ENCODE results near the gene IDUA. TPM values are rescaled to one million over a fixed set of nuclear protein-coding genes. Genes with fewer than 3 reads are reported as not detected.
"Not testable (repeated sequence)": the region's sequence is repeated elsewhere in the genome, so short reads cannot be mapped to it uniquely, and the experiment has no call there.

Gene IDUA
- total RNA-seq, 2 donors from 2014 or later, result 8.5 to 23.3 TPM

- H3K9me3 Mint-ChIP-seq, result no peaks in the 10 kb centered on the region
- ATAC-seq, result peak; percentile 87 to 92
- peak; percentile 81 to 86 for DNase-seq (ENCODE audit: low spot score in 2 of 2)
- no peaks in the 10 kb centered on the region for H3K36me3 Mint-ChIP-seq
- no peak within 1 kb of the TSS for H3K27ac Mint-ChIP-seq
These were observed 13.1 kb upstream of the IDUA start, which contains the start of gene DGKQ for GRCh38 chr4:973431-974397. Gene DGKQ (minus strand): TSS chr4:973569. CDS start chr4:973482, 87 bp downstream.

GRCh38 chr4:974668-975067 lies 12.2 kb upstream of the IDUA start:
- Mint-ChIP-seq H3K9me3 (no peaks in the 10 kb centered on the region), H3K36me3 (no peaks in the 10 kb centered on the region), H3K27ac (no peak overlapping the region)
- DNase-seq (ENCODE audit: low spot score in 2 of 2) (no peak), ATAC-seq (no peak)

GRCh38 chr4:976016-976415 lies 10.8 kb upstream of the IDUA start:
- H3K36me3 Mint-ChIP-seq; H3K27ac Mint-ChIP-seq; DNase-seq (ENCODE audit: low spot score in 2 of 2); ATAC-seq; H3K9me3 Mint-ChIP-seq: not testable (repeated sequence)

- DNase-seq (ENCODE audit: low spot score in 2 of 2), result no peak
- no peak overlapping the region for H3K27ac Mint-ChIP-seq
- H3K36me3 Mint-ChIP-seq, result no peaks in the 10 kb centered on the region
- no peak for ATAC-seq
- H3K9me3 Mint-ChIP-seq, result no peaks in the 10 kb centered on the region
These were observed 7.7 kb upstream of the IDUA start for GRCh38 chr4:978957-979701.

- no peaks in the 10 kb centered on the region for H3K9me3 Mint-ChIP-seq
- DNase-seq (ENCODE audit: low spot score in 2 of 2), result no peak
- ATAC-seq, result no peak
- H3K36me3 Mint-ChIP-seq, result no peaks in the 10 kb centered on the region
- no peak overlapping the region for H3K27ac Mint-ChIP-seq
These were observed 4.6 kb upstream of the IDUA start for GRCh38 chr4:982291-982690.

GRCh38 chr4:982814-983213 lies 4.0 kb upstream of the IDUA start:
- peak overlapping the region in 1 of 2 donors; percentile 84 for H3K27ac Mint-ChIP-seq
- H3K9me3 Mint-ChIP-seq, result no peaks in the 10 kb centered on the region
- no peaks in the 10 kb centered on the region for H3K36me3 Mint-ChIP-seq
- ATAC-seq, result no peak
- DNase-seq (ENCODE audit: low spot score in 2 of 2), result no peak

- Mint-ChIP-seq H3K36me3 (no peaks in the 10 kb centered on the region), H3K27ac (no peak overlapping the region), H3K9me3 (no peaks in the 10 kb centered on the region)
- no peak for ATAC-seq
- no peak for DNase-seq (ENCODE audit: low spot score in 2 of 2)
These were observed 2.3 kb upstream of the IDUA start for GRCh38 chr4:984336-985054.

- ATAC-seq (peak; percentile 54 to 72), DNase-seq (ENCODE audit: low spot score in 2 of 2) (peak in 1 of 2 donors; percentile 78)
- Mint-ChIP-seq H3K9me3 (no peaks in the 10 kb centered on the region), H3K36me3 (no peaks in the 10 kb centered on the region), H3K27ac (no peak overlapping the region)
These were observed 1.6 kb upstream of the IDUA start for GRCh38 chr4:985123-985830.

GRCh38 chr4:986428-986878 lies 391 bp upstream of the IDUA start:
- H3K9me3 Mint-ChIP-seq, result no peaks in the 10 kb centered on the region
- ATAC-seq (peak; percentile 28 to 40), DNase-seq (ENCODE audit: low spot score in 2 of 2) (no peak)
- H3K36me3 Mint-ChIP-seq, result no peaks in the 10 kb centered on the region
- H3K27ac Mint-ChIP-seq, result peak overlapping the region; percentile 34 to 81

- Mint-ChIP-seq H3K36me3 (no peaks in the 10 kb centered on the region), H3K9me3 (no peaks in the 10 kb centered on the region), H3K27ac (peak overlapping the region; percentile 55 to 75)
- ATAC-seq (no peak), DNase-seq (ENCODE audit: low spot score in 2 of 2) (no peak)
These were observed 1.0 kb downstream of the IDUA start for GRCh38 chr4:987624-988513.

- no peak for ATAC-seq
These were observed 2.2 kb downstream of the IDUA start for GRCh38 chr4:988726-989721.

GRCh38 chr4:989722-990471 lies 3.1 kb downstream of the IDUA start:
- no peak overlapping the region for H3K27ac Mint-ChIP-seq
- no peaks in the 10 kb centered on the region for H3K9me3 Mint-ChIP-seq

More at GRCh38 chr4:988726-989721, 2.2 kb downstream of the IDUA start:
- Mint-ChIP-seq H3K36me3 (no peaks in the 10 kb centered on the region), H3K9me3 (no peaks in the 10 kb centered on the region), H3K27ac (no peak overlapping the region)
- no peak for DNase-seq (ENCODE audit: low spot score in 2 of 2)

GRCh38 chr4:990746-991367 lies 4.0 kb downstream of the IDUA start:
- ATAC-seq, result no peak
- H3K36me3 Mint-ChIP-seq, result no peaks in the 10 kb centered on the region
- no peak for DNase-seq (ENCODE audit: low spot score in 2 of 2)
- H3K9me3 Mint-ChIP-seq, result no peaks in the 10 kb centered on the region
- H3K27ac Mint-ChIP-seq, result no peak overlapping the region

More at GRCh38 chr4:989722-990471, 3.1 kb downstream of the IDUA start:
- no peak for DNase-seq (ENCODE audit: low spot score in 2 of 2)
- H3K36me3 Mint-ChIP-seq, result no peaks in the 10 kb centered on the region
- no peak for ATAC-seq
